GM21786 (cell line): Measurements from ENCODE around the gene MAN2A1.
"Not testable (repeated sequence)": the region's sequence is repeated elsewhere in the genome, so short reads cannot be mapped to it uniquely, and the experiment has no call there.

Experiments
- ATAC-seq: cut with Tn5 transposase; IDR thresholded peaks from one replicate; pipeline ENCODE4 v1.9.1; 2021; ENCODE audit not compliant: unreplicated experiment

MAN2A1 gene

DNA sequence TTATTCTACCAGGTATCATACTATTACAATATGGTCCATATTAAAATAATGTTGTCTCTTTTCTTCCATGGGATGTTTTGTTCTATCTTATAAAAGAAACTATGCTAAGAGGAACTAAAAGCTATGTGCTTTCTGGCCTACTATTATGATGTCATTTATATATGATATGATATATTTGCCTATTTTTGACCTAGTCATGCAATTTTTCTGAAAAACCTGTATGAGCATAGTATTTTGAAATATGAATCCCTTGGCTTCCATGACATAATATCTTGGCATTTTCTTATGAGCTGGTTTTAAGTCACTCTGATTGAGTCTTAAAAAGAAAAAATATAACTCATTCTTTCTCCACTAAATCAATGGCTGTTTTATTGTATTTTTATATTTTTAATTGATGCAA is 60.7 kb downstream of the MAN2A1 start:
- no peak for ATAC-seq

DNA sequence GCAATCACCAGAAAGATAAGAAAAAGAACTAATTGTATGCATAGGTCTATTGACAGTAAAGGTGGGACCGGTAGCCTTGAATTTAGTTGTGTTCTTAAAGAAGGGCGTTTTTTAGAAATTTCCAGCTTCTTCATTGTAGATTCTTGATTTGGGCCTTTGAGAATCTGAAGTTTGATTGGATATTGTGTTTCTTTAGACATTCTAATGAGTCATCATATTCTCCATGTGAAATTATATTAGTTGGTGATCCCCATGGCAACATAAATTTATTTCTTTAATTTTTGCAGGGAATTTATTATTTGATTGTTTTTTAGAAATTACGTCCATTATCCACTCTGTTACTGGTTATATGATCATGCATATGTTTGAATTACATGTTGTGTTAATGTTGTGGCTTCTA is 63.6 kb downstream of the MAN2A1 start:
- ATAC-seq, result no peak

DNA sequence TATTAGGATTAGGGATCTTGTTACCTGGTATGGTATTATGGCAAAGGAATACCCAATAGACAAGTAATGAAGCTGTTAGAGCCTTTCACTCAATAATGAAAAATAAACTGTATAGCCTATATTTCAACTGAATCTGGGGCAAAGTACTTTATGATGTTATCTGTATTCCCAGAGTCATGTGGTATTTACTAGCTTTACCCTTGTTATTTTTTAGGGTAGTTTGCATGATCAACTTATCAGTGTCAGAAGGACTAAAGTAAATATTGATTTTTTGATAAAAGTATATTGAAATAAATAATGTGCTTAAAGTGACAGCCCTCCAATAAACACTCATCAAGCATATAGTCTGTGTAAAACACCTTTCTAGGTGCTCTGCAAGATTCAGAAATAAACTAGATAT is 64.6 kb downstream of the MAN2A1 start:
- no peak for ATAC-seq

DNA sequence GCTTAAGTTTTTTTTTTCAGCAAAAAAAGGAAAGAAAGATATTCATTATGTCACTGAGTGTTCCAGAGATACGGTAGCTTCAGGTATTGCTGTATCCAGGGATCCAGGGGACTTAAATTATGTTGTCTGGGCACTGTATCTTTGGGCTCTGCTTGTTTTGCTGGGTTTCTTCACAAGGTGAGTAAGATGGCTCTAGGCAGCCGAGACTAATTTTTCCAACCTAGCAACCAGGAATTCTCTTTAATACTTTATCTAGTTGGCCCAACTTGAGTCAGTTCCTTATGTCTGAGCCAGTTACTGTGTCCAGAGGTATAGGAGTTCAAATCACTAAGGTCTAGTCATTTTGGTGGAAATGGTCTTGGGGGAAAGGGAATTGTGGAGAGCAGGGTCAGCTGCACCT is 66.0 kb downstream of the MAN2A1 start:
- no peak for ATAC-seq

DNA sequence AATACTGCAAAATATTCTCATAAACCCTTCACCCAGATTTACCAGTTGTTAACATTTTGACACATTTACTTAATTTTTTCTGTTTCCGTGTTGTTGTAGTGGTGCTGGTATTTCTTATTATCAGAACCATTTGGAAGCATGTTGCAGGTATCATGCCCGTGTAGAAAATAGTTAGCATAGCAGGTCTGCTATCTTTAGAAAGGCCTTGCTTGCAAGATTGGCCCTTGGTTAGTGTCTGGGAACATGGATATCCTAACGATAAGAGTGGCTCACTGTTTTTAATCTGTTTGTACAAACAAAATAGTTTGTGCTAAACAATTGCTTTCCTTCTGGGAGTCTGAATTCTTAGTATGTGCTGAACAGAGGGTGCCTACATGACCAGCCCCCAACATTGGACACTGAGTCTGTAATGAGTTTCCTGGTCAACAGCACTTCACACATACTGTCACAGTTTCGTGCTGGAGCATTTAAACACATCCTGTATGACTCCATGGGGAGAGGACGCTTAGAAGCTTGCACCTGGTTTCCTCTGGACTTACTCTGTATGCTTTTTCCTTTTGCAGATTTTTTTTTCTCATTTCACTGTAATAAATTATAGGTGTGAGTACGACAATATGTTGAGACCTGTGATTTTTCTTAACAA is 66.9 kb downstream of the MAN2A1 start:
- no peak for ATAC-seq

DNA sequence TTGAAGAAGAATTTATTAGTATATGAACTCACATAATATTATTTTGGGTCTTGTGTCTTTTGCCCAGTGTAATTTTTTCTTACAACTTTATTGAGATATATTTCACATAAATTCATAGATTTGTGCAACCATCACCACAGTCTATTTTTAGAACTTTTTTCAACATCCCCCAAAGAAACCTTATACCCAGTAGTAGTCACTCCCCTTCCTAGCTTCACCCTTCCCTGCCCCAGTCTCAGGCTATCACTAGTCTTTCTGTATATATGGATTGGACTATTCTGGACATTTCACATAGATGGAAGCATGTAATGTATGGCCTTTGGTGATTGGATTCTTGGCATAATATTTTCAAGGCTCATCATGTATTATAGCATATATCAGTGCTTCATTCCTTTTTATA is 67.8 kb downstream of the MAN2A1 start:
- ATAC-seq, result no peak

DNA sequence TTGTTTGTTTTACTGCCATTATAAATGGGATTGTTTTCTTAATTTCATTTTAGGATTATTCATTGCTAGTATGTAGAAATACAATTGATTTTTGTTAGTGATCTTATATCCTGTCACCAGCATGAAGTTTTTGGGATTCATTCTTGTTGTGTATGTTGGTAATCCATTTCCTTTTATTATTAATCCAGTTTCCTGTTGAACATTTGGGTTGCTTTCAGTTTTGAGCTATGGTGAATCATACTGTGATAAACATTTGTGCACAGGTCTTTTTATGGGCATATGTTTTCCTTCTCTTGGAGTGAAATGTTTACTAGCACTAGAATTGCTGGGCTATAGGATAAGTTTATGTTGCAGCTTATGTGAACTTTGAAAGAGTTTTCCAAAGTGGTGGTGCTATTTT is 69.6 kb downstream of the MAN2A1 start:
- ATAC-seq, result no peak

DNA sequence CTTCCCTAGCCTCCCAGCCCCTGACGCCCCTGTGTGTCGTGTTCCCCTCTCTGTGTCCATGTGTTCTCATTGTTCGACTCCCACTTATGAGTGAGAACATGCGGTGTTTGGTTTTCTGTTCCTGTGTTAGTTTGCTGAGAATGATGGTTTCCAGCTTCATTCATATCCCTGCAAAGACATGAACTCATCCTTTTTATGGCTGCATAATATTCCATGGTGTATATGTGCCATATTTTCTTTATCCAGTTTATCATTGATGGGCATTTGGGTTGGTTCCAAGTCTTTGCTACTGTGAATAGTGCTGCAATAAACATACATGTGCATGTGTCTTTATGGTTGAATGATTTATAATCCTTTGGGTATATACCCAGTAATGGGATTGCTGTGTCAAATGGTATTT is 70.4 kb downstream of the MAN2A1 start:
- ATAC-seq, result not testable (repeated sequence)

DNA sequence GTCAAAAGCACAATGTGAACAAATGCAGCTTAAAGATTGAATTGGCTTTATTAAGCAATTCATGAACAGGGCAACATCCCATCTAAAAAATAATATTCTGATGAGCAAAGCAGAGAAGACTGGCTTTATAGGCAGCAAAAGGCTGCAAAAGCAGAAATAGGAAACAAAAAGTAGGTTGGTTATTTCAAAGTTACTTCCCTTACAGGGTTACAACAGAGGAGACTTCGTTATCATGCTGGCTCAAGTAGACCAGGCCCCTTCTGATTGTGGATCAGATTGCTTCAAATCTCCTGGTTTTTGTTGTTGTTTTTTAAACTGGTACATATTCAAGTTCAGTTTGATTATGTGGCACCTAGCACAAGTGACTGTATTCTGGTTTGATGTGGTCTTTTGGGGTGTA is 73.1 kb downstream of the MAN2A1 start:
- ATAC-seq, result no peak

DNA sequence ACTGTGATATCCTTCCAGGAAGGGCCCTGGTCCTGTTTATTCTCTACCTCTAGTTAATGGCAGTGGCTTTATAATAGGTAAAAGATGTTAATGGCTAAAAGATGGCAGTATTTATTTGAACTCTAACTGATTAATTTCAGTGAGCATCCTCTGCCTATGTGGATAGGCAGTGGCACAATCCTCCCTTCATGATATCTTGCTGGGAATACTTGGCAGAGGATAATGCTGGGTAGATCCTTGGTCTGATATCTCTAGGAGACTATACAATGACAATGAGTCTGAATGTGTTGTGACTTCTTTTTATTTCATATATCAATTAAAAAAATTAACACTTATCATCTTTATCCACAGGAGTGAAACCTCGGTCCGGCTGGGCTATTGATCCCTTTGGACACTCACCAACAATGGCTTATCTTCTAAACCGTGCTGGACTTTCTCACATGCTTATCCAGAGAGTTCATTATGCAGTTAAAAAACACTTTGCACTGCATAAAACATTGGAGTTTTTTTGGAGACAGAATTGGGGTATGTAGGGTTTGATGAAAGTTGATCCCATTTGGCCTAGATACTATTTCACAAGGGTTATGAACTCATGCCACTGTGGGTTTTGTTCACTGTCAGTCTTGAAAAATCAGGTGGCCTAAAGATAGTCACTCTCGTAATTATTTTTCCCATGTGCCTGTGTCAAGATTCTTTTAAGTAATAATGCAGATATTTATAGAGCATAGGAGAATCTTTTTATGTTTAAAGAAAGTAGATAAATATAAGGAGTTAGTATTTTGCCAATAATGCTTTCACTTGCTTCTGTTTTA is 77.7 kb downstream of the MAN2A1 start:
- no peak for ATAC-seq

DNA sequence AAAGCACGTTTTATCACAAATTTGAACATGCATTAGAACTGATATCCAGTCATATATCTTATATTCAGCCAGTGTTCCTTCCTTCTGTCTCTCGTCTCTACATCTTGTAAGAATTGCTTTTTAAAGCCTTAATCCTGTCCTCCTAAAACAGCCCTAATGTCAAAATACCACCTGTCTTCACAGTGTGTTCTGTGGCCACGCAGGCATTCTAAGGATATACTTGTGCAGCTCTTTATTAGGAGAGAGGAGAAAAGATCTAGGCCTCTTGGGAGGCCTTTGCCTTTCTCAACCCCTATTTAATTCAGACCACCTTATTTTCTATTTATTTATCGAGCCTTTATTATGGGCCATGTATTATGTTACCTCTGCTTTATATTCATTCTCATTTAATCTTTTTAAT is 78.3 kb downstream of the MAN2A1 start:
- no peak for ATAC-seq

DNA sequence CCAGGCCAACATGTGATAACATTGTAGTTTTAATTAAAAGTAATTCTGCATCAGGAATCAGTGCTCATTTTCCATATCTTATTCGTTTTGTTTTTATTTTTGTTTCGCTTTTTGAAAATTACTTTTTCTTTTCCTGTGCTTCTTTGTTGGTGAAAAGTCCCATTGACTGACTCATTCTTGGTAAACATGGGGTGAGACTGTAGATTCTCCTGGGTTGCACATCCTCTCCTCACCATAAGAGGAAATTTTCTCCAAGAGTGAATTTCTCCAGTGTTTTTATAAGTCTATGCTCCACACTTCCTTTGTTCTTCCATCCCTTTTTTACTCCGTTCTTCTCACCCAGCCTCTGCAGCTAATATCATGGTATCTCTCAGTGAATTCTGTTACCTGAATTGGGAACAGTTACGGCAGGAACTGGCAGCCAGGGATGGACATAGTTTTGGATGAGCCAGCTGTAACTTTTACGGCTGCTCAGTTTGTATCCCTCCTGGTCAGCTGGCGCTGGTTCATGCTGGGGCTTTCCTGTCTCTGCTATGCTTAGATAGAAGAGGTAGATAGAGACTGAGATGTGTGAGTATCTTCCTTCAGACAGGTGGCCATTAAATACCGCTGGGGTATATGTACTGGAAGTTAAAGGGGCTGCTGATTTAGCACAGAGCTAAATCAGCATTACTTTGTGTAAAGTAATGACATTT is 80.0 kb downstream of the MAN2A1 start:
- ATAC-seq, result no peak

DNA sequence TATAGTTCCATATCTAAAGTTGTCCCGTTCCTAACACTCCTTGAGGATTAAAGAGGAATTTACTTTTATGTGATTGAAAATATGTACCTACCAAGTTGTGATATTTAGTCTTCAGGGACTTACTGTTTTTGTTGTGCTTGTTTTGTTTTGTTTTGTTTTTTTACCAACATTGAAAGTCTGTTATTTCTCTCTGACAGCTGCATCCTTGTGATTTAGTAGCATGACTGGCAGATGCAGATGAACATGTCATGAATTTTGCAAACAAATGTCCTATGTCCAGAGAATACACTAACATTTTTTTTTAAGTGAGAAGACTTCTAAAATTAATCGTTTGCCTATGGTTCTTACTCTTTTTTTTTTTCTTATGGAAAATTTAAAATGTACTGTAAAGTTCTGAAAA is 85.4 kb downstream of the MAN2A1 start:
- ATAC-seq, result no peak

DNA sequence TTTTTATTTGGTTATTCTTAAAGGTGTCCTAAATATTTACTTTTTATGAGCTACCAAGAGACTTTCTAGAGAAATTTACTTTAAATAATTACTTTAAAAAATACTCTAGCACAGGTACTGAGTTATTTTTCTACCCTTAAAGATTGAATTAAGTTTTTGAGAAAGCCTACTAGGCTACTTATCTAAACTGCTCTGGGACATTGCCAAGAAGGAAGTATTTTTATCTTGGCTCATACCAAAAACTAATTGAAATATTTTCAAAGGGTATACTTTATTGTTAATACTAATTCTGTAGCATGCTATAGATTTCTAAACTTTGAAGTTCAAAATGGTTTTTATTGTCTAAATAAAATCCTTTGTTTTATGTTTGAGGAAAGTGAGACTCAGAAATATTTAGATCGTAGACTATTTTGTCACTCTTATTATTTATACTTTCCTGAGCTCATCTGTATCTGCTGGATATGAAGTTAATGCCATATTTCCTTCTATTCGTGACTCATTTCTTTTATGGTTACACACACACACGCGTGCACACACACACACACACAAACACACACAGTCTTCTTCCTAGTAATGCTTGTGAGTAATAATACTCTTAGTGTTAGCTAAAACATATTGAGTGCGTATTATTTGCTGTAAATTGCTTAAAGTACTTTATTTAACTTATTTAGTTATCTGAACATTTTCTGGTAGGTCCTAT is 89.5 kb downstream of the MAN2A1 start:
- ATAC-seq, result no peak

DNA sequence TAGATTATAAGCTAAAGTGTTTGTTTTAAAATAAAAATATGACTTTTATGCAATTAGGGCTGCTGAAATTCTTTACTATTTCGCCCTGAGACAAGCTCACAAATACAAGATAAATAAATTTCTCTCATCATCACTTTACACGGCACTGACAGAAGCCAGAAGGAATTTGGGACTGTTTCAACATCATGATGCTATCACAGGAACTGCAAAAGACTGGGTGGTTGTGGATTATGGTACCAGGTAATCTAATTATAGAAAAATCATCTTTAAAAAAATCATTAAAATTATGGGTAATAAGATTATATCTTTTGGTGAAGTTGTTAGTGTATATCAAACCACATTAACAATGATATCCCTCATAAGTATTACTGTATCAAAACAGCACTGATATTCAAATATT is 95.0 kb downstream of the MAN2A1 start:
- no peak for ATAC-seq

DNA sequence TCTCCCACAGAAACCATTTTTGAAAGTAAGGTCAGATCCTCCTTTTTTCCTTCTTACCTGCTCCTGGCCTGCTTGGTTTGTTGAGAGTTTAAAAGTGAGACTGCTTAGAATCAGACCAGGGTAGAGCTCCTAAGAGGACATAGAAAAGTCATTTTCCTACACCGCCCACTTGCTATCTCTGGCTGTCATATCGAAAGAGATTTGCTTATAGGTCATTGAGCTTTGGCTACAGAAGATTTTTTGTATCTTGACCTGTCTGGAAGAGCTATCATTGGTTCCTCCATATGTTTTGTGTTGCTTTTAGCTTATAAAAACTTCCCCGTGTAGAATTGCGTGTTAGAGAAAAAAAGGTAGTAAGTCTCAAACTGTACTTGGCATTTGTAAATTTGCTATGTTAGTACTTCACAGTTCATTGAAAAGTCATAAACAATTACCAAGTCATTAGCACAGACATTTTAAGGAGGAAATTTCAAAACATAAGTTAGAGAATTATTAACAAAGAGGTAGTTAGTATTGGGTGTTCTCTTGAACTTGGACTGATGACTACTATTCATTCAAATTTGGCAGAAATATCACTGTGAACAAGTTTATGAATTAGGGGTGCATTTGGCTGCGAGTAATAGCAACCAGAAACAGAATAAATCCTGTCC is 96.6 kb downstream of the MAN2A1 start:
- no peak for ATAC-seq

DNA sequence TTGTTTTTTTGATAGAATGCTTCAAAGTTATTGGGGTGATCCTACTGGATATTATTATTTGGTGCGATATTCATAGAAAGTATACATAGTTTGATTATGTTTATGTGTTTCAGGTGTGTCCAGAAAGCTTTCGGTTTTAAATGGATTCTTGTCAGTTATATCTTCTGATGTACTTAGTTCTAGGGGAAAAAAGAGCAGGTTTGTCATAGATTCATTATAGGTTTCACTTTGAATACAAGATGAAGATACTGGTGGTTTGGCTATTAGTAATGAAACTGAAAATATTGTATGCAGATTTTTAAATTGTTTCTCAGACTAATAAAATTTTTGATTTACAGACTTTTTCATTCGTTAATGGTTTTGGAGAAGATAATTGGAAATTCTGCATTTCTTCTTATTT is 98.9 kb downstream of the MAN2A1 start:
- peak; percentile 88 for ATAC-seq

DNA sequence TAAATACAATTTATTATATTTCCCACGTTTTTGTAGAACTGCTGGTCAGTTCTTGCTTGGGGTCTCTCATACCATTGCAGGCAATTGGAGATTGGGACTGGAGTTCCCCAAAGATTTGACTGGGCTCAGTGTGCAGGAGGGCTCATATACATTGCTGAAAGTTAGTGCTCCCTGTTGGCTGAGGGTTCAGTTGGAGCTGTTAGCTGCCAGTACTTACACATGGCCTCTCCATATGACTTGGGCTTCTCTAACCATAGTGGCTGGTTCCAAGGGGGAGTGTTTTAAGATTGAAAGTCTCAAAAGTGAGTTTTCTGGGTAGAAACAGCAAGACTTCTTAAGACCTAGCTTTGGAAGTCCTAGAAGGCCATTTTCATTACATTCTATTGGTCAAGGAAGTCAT is 102.9 kb downstream of the MAN2A1 start:
- no peak for ATAC-seq

DNA sequence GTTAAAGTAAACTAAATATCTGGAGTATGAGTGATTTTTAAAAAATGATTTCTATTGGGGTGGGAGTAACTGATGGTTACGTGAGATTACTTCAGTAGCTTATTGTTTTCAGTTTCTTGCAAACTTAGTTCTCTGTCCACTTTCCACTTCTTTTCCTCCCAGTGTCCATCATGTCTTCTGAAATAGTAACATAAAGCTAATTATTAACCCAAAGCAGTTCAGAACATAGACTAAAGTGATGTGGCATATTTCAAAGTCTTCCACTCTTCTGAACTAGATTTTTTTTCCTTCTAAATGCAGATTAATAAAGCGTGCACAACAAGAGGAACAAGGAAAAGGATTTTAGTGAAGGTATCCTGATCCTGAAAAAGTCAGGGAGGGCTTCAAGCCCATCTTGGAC is 114.1 kb downstream of the MAN2A1 start:
- ATAC-seq, result no peak

DNA sequence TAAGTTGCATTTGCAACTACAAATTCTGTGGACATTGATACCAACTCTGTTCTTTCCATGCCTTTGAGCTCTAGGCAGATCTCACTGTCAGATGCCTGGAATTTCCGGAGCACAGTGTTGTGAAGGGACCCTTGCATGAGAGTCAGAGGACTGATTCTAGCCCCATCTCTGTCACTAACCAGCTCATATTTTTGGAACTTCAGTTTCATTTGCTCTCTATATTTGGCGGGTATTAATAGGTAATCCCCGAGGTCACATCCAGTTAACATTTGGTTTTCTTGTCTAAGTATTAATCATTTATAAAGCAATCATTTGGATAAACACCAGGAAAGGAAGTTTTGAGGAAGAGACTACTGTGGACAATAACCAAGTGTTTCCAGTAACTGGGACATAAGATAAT is 115.7 kb downstream of the MAN2A1 start:
- ATAC-seq, result peak; percentile 39

DNA sequence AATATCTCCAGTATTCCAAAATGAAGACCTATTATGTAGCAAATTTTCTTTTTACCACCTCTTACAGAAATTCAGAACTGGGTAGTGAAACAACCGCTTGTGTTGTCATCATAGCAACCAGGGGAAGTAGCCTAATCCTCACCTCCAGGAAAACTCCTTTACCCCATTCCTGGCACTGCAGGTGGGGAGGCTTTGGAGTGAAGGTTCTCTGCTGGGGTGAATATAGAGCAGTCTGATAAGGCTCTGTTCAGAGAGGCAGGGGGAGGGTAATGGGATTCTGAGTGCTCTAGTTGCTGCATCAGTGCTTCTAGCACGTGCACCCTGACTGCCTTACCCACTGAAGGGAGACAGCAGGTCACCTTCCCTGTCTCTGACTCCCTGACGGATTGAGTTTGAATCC is 116.2 kb downstream of the MAN2A1 start:
- peak; percentile 47 for ATAC-seq
